HUDEP-2 (cell line): ENCODE measurements around the gene PAPLN.

Source experiments
- DNase-seq, 76 experiments: peaks; one replicate each; lab custom pipeline; 2025; ENCODE audit not compliant: unreplicated experiment in 76 of 76; lab: John Stamatoyannopoulos, UW

Gene PAPLN

GRCh38 chr14:73258076-73258475 is 20.8 kb downstream of the PAPLN start:
- DNase-seq, result no peak

GRCh38 chr14:73258845-73259611 is 21.7 kb downstream of the PAPLN start:
- no peak for DNase-seq

GRCh38 chr14:73259837-73260236 is 22.5 kb downstream of the PAPLN start:
- no peak for DNase-seq

GRCh38 chr14:73260574-73260973 is 23.3 kb downstream of the PAPLN start:
- no peak for DNase-seq

- no peak for DNase-seq
Measured at GRCh38 chr14:73261075-73261474, 23.8 kb downstream of the PAPLN start.

GRCh38 chr14:73261520-73262426 is 24.5 kb downstream of the PAPLN start:
- no peak for DNase-seq

- no peak for DNase-seq
Measured at GRCh38 chr14:73262427-73263183, 25.3 kb downstream of the PAPLN start.

GRCh38 chr14:73263606-73264005 is 26.3 kb downstream of the PAPLN start:
- DNase-seq, result no peak

GRCh38 chr14:73264080-73264884 is 27.0 kb downstream of the PAPLN start:
- DNase-seq, result no peak

- DNase-seq, result no peak
Measured at GRCh38 chr14:73264885-73265720, 27.8 kb downstream of the PAPLN start.

GRCh38 chr14:73265721-73266046 is 28.4 kb downstream of the PAPLN start:
- DNase-seq, result no peak

GRCh38 chr14:73266317-73266716 is 29.0 kb downstream of the PAPLN start:
- no peak for DNase-seq

GRCh38 chr14:73267474-73267873 is 30.2 kb downstream of the PAPLN start:
- no peak for DNase-seq

GRCh38 chr14:73269729-73270531 is 32.6 kb downstream of the PAPLN start:
- DNase-seq, result no peak

GRCh38 chr14:73272393-73272792 is 35.1 kb downstream of the PAPLN start:
- DNase-seq, result no peak

- DNase-seq, result no peak
Measured at GRCh38 chr14:73273799-73274198, 36.5 kb downstream of the PAPLN start.

GRCh38 chr14:73276836-73277235 is 39.5 kb downstream of the PAPLN start:
- no peak for DNase-seq

GRCh38 chr14:73277376-73277775 is 40.1 kb downstream of the PAPLN start:
- no peak for DNase-seq

GRCh38 chr14:73280903-73281302 is 43.6 kb downstream of the PAPLN start:
- DNase-seq, result no peak
